NT2/D1 (cell line): Measurements from ENCODE around the gene RBFOX2.

Experiments
- DNase-seq: peaks from one replicate; pipeline ENCODE4 v3.0.0-alpha.2; 2011; ENCODE audit warnings: low read depth, low spot score
- H3K27me3 ChIP-seq: 2 replicates; pipeline ENCODE4 v1.6.0; 2011; ENCODE audit warnings: mild to moderate bottlenecking; ENCODE audit not compliant: insufficient read length, insufficient read depth
- H3K36me3 ChIP-seq: 2 replicates; pipeline ENCODE4 v1.6.1; 2011; ENCODE audit warnings: mild to moderate bottlenecking, low read length, mixed read lengths; ENCODE audit not compliant: insufficient read depth, insufficient read length
- H3K4me1 ChIP-seq: 2 replicates; pipeline ENCODE4 v1.5.1; 2011; ENCODE audit not compliant: insufficient read depth, insufficient read length
- H3K4me3 ChIP-seq: 2 replicates; pipeline ENCODE4 v1.5.1; 2011; ENCODE audit warnings: low read depth; ENCODE audit not compliant: insufficient read length
- H3K9ac ChIP-seq: 2 replicates; pipeline ENCODE4 v1.6.0; 2011; ENCODE audit warnings: low read depth; ENCODE audit not compliant: insufficient read length
- H3K9me3 ChIP-seq: 2 replicates; pipeline ENCODE4 v1.5.1; 2011; ENCODE audit warnings: mild to moderate bottlenecking, low read length; ENCODE audit not compliant: insufficient read depth
- SUZ12 ChIP-seq: IDR thresholded peaks from 2 replicates; pipeline ENCODE4 v1.6.1; 2011; ENCODE audit not compliant: insufficient read length, insufficient read depth; ENCODE audit errors: extremely low read depth
- YY1 ChIP-seq: IDR thresholded peaks from 2 replicates; pipeline ENCODE4 v1.6.1; 2011; ENCODE audit not compliant: insufficient read length, insufficient read depth
- ZNF274 ChIP-seq: IDR thresholded peaks from 2 replicates; pipeline ENCODE4 v1.6.1; 2011; ENCODE audit warnings: mild to moderate bottlenecking, low read depth, low read length

Gene RBFOX2

GRCh38 chr22:35835998-35836691, 192.5 kb downstream of the RBFOX2 start:
- no peaks in the 10 kb centered on the region for H3K4me1 ChIP-seq
- TF ChIP-seq YY1 = no peak
- no peak for TF ChIP-seq ZNF274
- TF ChIP-seq SUZ12 = no peak
- peak; percentile 57 for DNase-seq
- peaks cover 9% of the 10 kb centered on the region for H3K36me3 ChIP-seq
- no peaks in the 10 kb centered on the region for H3K9me3 ChIP-seq
- no peaks in the 10 kb centered on the region for H3K27me3 ChIP-seq
- peak overlapping the region; percentile 62 for H3K4me3 ChIP-seq
- H3K9ac ChIP-seq = peak overlapping the region; percentile 83

- Histone ChIP-seq H3K36me3 (peaks cover 9% of the 10 kb centered on the region), H3K9ac (peak overlapping the region; percentile 83), H3K27me3 (no peaks in the 10 kb centered on the region), H3K9me3 (no peaks in the 10 kb centered on the region), H3K4me3 (peak overlapping the region; percentile 62), H3K4me1 (no peaks in the 10 kb centered on the region)
- TF ChIP-seq ZNF274 (no peak), YY1 (no peak), SUZ12 (no peak)
- no peak for DNase-seq
These were observed 193.2 kb downstream of the RBFOX2 start for GRCh38 chr22:35835267-35835997.

GRCh38 chr22:35834061-35834460, 194.6 kb downstream of the RBFOX2 start:
- Histone ChIP-seq H3K27me3 (no peaks in the 10 kb centered on the region), H3K9ac (no peak overlapping the region)

GRCh38 chr22:35830305-35830704, 198.3 kb downstream of the RBFOX2 start:
- Histone ChIP-seq H3K36me3 (peaks cover 12% of the 10 kb centered on the region), H3K9me3 (no peaks in the 10 kb centered on the region), H3K4me3 (no peak overlapping the region), H3K4me1 (no peaks in the 10 kb centered on the region), H3K9ac (no peak overlapping the region), H3K27me3 (no peaks in the 10 kb centered on the region)
- no peak for DNase-seq
- no peak for TF ChIP-seq YY1

More at GRCh38 chr22:35834061-35834460, 194.6 kb downstream of the RBFOX2 start:
- Histone ChIP-seq H3K4me3 (no peak overlapping the region), H3K4me1 (no peaks in the 10 kb centered on the region), H3K9me3 (no peaks in the 10 kb centered on the region), H3K36me3 (peaks cover 9% of the 10 kb centered on the region)
- no peak for DNase-seq
- TF ChIP-seq ZNF274 = no peak
- TF ChIP-seq YY1 = no peak
- TF ChIP-seq SUZ12 = no peak

GRCh38 chr22:35824256-35824655, 204.4 kb downstream of the RBFOX2 start:
- no peak overlapping the region for H3K4me3 ChIP-seq

GRCh38 chr22:35821654-35822053, 207.0 kb downstream of the RBFOX2 start:
- Histone ChIP-seq H3K27me3 (no peaks in the 10 kb centered on the region), H3K9me3 (no peaks in the 10 kb centered on the region), H3K4me1 (no peaks in the 10 kb centered on the region), H3K36me3 (peaks cover 8% of the 10 kb centered on the region), H3K4me3 (no peak overlapping the region), H3K9ac (no peak overlapping the region)
- TF ChIP-seq SUZ12 (no peak), YY1 (no peak), ZNF274 (no peak)
- DNase-seq = no peak

More at GRCh38 chr22:35824256-35824655, 204.4 kb downstream of the RBFOX2 start:
- Histone ChIP-seq H3K4me1 (no peaks in the 10 kb centered on the region), H3K9me3 (no peaks in the 10 kb centered on the region), H3K36me3 (peaks cover 12% of the 10 kb centered on the region), H3K9ac (no peak overlapping the region), H3K27me3 (no peaks in the 10 kb centered on the region)
- no peak for DNase-seq
- TF ChIP-seq YY1 = no peak
- no peak for TF ChIP-seq ZNF274
- TF ChIP-seq SUZ12 = no peak

GRCh38 chr22:35819421-35819820, 209.2 kb downstream of the RBFOX2 start:
- Histone ChIP-seq H3K4me1 (no peaks in the 10 kb centered on the region), H3K27me3 (no peaks in the 10 kb centered on the region), H3K4me3 (no peak overlapping the region), H3K9me3 (no peaks in the 10 kb centered on the region), H3K36me3 (peaks cover 14% of the 10 kb centered on the region), H3K9ac (no peak overlapping the region)
- DNase-seq = no peak
- no peak for TF ChIP-seq SUZ12
- TF ChIP-seq ZNF274 = no peak
- TF ChIP-seq YY1 = no peak
